ENCODE results near the gene RGS17.

DNA sequence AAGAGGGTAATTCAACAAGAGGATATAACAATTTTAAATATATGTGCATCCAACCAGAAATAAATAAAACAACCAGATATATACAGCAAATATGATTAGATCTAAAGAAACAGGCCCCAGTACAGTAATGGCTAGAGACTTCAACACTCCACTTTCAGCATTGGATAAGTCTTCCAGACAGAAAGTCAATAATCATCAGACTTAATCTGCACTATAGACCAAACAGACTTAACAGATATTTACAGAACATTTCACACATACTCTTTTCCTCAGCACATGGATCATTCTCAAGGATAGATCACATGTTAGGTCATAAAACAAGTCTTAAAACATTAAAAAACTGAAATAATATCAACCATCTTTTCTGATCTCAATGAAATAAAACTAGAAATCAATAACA lies 65.9 kb downstream of the RGS17 start:
- TF ChIP-seq, protein P1, sequence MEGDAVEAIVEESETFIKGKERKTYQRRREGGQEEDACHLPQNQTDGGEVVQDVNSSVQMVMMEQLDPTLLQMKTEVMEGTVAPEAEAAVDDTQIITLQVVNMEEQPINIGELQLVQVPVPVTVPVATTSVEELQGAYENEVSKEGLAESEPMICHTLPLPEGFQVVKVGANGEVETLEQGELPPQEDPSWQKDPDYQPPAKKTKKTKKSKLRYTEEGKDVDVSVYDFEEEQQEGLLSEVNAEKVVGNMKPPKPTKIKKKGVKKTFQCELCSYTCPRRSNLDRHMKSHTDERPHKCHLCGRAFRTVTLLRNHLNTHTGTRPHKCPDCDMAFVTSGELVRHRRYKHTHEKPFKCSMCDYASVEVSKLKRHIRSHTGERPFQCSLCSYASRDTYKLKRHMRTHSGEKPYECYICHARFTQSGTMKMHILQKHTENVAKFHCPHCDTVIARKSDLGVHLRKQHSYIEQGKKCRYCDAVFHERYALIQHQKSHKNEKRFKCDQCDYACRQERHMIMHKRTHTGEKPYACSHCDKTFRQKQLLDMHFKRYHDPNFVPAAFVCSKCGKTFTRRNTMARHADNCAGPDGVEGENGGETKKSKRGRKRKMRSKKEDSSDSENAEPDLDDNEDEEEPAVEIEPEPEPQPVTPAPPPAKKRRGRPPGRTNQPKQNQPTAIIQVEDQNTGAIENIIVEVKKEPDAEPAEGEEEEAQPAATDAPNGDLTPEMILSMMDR (IDR thresholded peaks at IDR 0.05), result no peak
- TF ChIP-seq POLR2A (IDR thresholded peaks at IDR 0.05), result no peak

All from lower leg skin (tissue), 3 donors.